GM15510 (cell line): ENCODE measurements around the gene CYLD.

Source experiments
- POLR2A ChIP-seq: IDR thresholded peaks from 3 replicates; pipeline ENCODE4 v1.6.1; 2011; ENCODE audit warnings: borderline replicate concordance; ENCODE audit not compliant: insufficient read length; ENCODE audit errors: extremely low read depth

The CYLD gene

GRCh38 chr16:50822671-50823070, 80.8 kb downstream of the CYLD start:
- TF ChIP-seq POLR2A = no peak

- no peak for TF ChIP-seq POLR2A
These were observed 85.0 kb downstream of the CYLD start for GRCh38 chr16:50826797-50827316.

- TF ChIP-seq POLR2A = no peak
These were observed 86.3 kb downstream of the CYLD start for GRCh38 chr16:50828164-50828702.

GRCh38 chr16:50830698-50831097, 88.8 kb downstream of the CYLD start:
- no peak for TF ChIP-seq POLR2A

GRCh38 chr16:50831751-50832150, 89.9 kb downstream of the CYLD start:
- no peak for TF ChIP-seq POLR2A

GRCh38 chr16:50833929-50834328, 92.0 kb downstream of the CYLD start:
- no peak for TF ChIP-seq POLR2A

GRCh38 chr16:50834701-50835100, 92.8 kb downstream of the CYLD start:
- no peak for TF ChIP-seq POLR2A

- TF ChIP-seq POLR2A = no peak
These were observed 93.6 kb downstream of the CYLD start for GRCh38 chr16:50835358-50836060.

GRCh38 chr16:50836121-50836621, 94.3 kb downstream of the CYLD start:
- TF ChIP-seq POLR2A = no peak

GRCh38 chr16:50837324-50837723, 95.4 kb downstream of the CYLD start:
- no peak for TF ChIP-seq POLR2A

GRCh38 chr16:50838165-50838564, 96.3 kb downstream of the CYLD start:
- no peak for TF ChIP-seq POLR2A

GRCh38 chr16:50838885-50839284, 97.0 kb downstream of the CYLD start:
- no peak for TF ChIP-seq POLR2A

- TF ChIP-seq POLR2A = no peak
These were observed 97.5 kb downstream of the CYLD start for GRCh38 chr16:50839356-50839755.

- TF ChIP-seq POLR2A = no peak
These were observed 98.2 kb downstream of the CYLD start for GRCh38 chr16:50839920-50840729.
